GM12873 (cell line): ENCODE results near the gene CHMP3.

Experiments
- CTCF ChIP-seq: IDR thresholded peaks from 2 replicates; pipeline ENCODE4 v1.5.1; 2012; ENCODE audit warnings: low read depth, mild to moderate bottlenecking, moderate library complexity, low read length, control low read depth; ENCODE audit not compliant: insufficient read depth; ENCODE audit errors: missing control alignments

The CHMP3 gene

GRCh38 chr2:86464652-86465051 lies 98.6 kb downstream of the CHMP3 start:
- TF ChIP-seq CTCF: no peak

DNA sequence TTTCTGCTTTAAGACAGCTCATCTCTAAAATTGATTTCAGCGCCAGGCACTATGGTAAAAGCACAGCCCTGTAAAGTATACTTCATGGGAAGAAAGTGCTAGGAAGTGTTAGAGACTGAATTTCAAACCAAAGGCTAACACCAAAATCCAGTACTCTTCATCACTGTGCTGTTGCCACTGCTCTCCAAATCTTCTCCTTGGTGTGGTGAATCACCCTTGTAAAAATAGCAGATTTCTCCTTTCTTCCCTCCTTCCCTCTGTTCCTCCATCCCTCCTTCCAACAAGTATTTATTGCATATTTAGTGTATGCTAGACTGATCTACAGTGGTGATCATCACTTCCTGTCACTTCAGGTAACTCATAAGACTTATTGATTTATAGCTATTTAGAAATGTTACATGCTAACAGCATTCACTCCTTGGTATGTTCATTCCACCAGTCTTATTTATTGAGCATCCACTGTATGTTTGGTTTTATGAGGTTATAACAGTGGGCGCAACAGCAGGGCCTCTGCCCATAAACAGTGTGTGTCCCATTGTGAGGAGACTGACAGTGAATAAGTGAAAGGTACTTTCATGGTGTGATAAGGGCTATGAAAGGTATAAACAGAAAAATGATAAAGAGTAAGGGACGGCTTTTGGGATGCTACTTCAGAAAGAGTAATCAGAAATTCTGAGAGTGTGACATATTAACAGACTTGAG lies 102.0 kb downstream of the CHMP3 start:
- TF ChIP-seq CTCF: no peak

GRCh38 chr2:86455181-86455580 lies 108.1 kb downstream of the CHMP3 start:
- TF ChIP-seq CTCF: no peak

GRCh38 chr2:86454238-86454637 lies 109.0 kb downstream of the CHMP3 start:
- TF ChIP-seq CTCF: no peak

GRCh38 chr2:86453836-86454235 lies 109.4 kb downstream of the CHMP3 start:
- TF ChIP-seq CTCF: no peak
